Esophagus squamous epithelium (tissue), 4 donors: Measurements from ENCODE around the gene KLHDC10.

Source experiments
- POLR2A ChIP-seq, 4 donors: fragments of 450-650 bp; IDR thresholded peaks; one replicate each; pipeline ENCODE4 v1.6.1; 2017; ENCODE audit warnings: antibody characterized with exemption in 4 of 4, mild to moderate bottlenecking in 4 of 4, moderate library complexity in 3 of 4
- TF ChIP-seq, protein P1 (sequence below), 6 experiments: fragments of 450-650 bp in 4 of 6; fragments of 200-600 bp in 2 of 6; sonication (generic) in 2 of 6; IDR thresholded peaks; one replicate each; pipeline ENCODE4 v1.5.1; 2016 to 2019; ENCODE audit warnings: antibody characterized with exemption in 6 of 6, mild to moderate bottlenecking in 4 of 6, moderate library complexity in 4 of 6

DNA sequence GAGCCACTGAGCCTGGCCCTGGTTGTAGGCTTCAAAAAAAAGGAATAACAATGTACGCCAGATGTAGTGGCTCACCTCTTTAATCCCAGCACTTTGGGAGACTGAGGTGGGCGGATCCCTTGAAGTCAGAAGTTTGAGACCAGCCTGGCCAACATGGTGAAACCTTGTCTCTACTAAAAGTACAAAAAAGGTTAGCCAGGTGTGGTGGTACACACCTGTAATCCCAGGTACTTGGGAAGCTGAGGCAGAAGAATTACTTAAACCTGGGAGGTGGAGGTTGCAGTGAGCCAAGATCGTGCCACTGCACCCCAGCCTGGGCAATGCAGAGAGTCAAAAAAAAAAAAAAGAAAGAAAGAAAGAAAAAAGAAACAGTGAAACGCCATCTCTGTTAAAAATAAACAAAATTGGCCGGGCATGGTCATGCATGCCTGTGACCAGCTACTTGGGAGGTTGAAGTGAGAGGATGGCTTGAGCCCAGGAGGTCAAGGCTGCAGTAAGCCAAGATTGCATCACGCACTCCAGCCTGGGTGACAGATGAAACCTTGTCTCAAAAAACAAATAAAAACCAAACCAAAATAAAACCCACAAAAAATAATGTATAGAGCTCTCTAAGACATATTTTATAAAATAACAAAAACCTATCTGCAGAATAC, 4.7 kb upstream of the KLHDC10 start:
- TF ChIP-seq, protein P1, sequence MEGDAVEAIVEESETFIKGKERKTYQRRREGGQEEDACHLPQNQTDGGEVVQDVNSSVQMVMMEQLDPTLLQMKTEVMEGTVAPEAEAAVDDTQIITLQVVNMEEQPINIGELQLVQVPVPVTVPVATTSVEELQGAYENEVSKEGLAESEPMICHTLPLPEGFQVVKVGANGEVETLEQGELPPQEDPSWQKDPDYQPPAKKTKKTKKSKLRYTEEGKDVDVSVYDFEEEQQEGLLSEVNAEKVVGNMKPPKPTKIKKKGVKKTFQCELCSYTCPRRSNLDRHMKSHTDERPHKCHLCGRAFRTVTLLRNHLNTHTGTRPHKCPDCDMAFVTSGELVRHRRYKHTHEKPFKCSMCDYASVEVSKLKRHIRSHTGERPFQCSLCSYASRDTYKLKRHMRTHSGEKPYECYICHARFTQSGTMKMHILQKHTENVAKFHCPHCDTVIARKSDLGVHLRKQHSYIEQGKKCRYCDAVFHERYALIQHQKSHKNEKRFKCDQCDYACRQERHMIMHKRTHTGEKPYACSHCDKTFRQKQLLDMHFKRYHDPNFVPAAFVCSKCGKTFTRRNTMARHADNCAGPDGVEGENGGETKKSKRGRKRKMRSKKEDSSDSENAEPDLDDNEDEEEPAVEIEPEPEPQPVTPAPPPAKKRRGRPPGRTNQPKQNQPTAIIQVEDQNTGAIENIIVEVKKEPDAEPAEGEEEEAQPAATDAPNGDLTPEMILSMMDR (IDR thresholded peaks at IDR 0.05): no peak
- no peak for TF ChIP-seq POLR2A (IDR thresholded peaks at IDR 0.05)
